H1 (cell line): ENCODE measurements around the gene SSRP1. TPM values are rescaled to one million over a fixed set of nuclear protein-coding genes. Genes with fewer than 3 reads are reported as not detected.

ENCODE experiments used
- CTCF ChIA-PET: fragments of 300-600 bp; sonication (Branson Sonifier 250); formaldehyde crosslinking; loops from one replicate; lab custom pipeline; 2021; ENCODE audit not compliant: partially characterized antibody; lab: Charles Lee
- POLR2A ChIA-PET: fragments of 300-600 bp; sonication (Branson Sonifier 250); formaldehyde crosslinking; loops from one replicate; lab custom pipeline; 2021; ENCODE audit warnings: inconsistent platforms; ENCODE audit not compliant: partially characterized antibody; lab: Charles Lee
- DNase-seq, 2 experiments: peaks; one replicate each; pipeline versions ENCODE4 v3.0.0 to v3.0.0-alpha.2; 2010 to 2022; ENCODE audit warnings: low spot score in 2 of 2, low read depth in 1 of 2, mixed read lengths in 1 of 2
- FAIRE-seq: peaks from 2 replicates; lab custom pipeline; 2011; peaks lifted over from hg19 to GRCh38; lab: Jason Lieb, UNC
- H2AFZ ChIP-seq: 2 replicates; pipeline ENCODE4 v1.8.1; 2012; ENCODE audit warnings: low read length, inconsistent platforms
- H2AK5ac ChIP-seq: 2 replicates; pipeline ENCODE4 v1.6.1; 2013; ENCODE audit warnings: low read depth, low read length
- H2BK120ac ChIP-seq: replicated peaks from 2 replicates; pipeline ENCODE3; 2013; ENCODE audit warnings: low read depth, low read length, inconsistent platforms
- H2BK12ac ChIP-seq: 2 replicates; pipeline ENCODE4 v1.6.1; 2013; ENCODE audit warnings: low read depth, low read length
- H2BK15ac ChIP-seq: 2 replicates; pipeline ENCODE4 v1.6.1; 2013; ENCODE audit warnings: low read length
- H2BK20ac ChIP-seq: 2 replicates; pipeline ENCODE4 v1.6.1; 2013; ENCODE audit warnings: low read length
- H2BK5ac ChIP-seq: 2 replicates; pipeline ENCODE4 v1.6.1; 2013; ENCODE audit warnings: low read depth, low read length
- H3K14ac ChIP-seq: 2 replicates; pipeline ENCODE4 v1.6.1; 2013; ENCODE audit warnings: inconsistent platforms; ENCODE audit not compliant: insufficient read length
- H3K18ac ChIP-seq: 2 replicates; pipeline ENCODE4 v1.6.1; 2013; ENCODE audit warnings: low read length; ENCODE audit errors: extremely low read depth
- H3K23ac ChIP-seq: 2 replicates; pipeline ENCODE4 v1.6.1; 2013; ENCODE audit warnings: inconsistent platforms; ENCODE audit not compliant: insufficient read length
- H3K23me2 ChIP-seq: 2 replicates; pipeline ENCODE4 v1.6.1; 2013; ENCODE audit warnings: low read depth, low read length
- H3K27ac ChIP-seq: 2 replicates; pipeline ENCODE4 v1.6.1; 2011; ENCODE audit warnings: low read depth, low read length, inconsistent platforms
- H3K27me3 ChIP-seq, 4 experiments: replicated peaks in 1 of 4; 1 replicate in 1 of 4; 2 replicates in 3 of 4; pipeline versions ENCODE4 v1.6.1 to v1.8.1; 2011 to 2013; ENCODE audit warnings: low read length in 3 of 4, mild to moderate bottlenecking in 3 of 4, inconsistent platforms in 2 of 4, mixed read lengths in 2 of 4, moderate library complexity in 1 of 4; ENCODE audit not compliant: control insufficient read depth in 3 of 4, insufficient read depth in 3 of 4; ENCODE audit errors: extremely low read depth in 1 of 4
- H3K36me3 ChIP-seq, 4 experiments: 2 replicates each; pipeline versions ENCODE4 v1.6.1 to v1.8.1; 2011 to 2013; ENCODE audit warnings: mild to moderate bottlenecking in 4 of 4, low read length in 3 of 4, moderate library complexity in 2 of 4, control low read depth in 1 of 4, inconsistent platforms in 1 of 4; ENCODE audit not compliant: insufficient read depth in 4 of 4, control insufficient read depth in 2 of 4
- H3K4ac ChIP-seq: replicated peaks from 2 replicates; pipeline ENCODE3; 2013; ENCODE audit warnings: low read length, low read depth, mixed read lengths, inconsistent platforms; ENCODE audit not compliant: insufficient read length
- H3K4me1 ChIP-seq, 4 experiments: replicated peaks in 1 of 4; 1 replicate in 1 of 4; 2 replicates in 3 of 4; pipeline versions ENCODE4 v1.6.1 to v1.8.1; 2011 to 2013; ENCODE audit warnings: low read length in 3 of 4, inconsistent platforms in 2 of 4, mixed read lengths in 1 of 4; ENCODE audit not compliant: insufficient read depth in 4 of 4, control insufficient read depth in 3 of 4
- H3K4me2 ChIP-seq, 2 experiments: 2 replicates each; pipeline versions ENCODE4 v1.6.1 to v1.8.1; 2011 to 2013; ENCODE audit warnings: low read depth in 2 of 2, low read length in 2 of 2, control low read depth in 1 of 2, inconsistent platforms in 1 of 2, mild to moderate bottlenecking in 1 of 2; ENCODE audit not compliant: insufficient read depth in 1 of 2
- H3K4me3 ChIP-seq, 4 experiments: fragments of 200-600, 300-600 bp in 1 of 4; sonication (generic), shearing (Covaris generic), sonication (Bioruptor Twin) in 1 of 4; 2 replicates each; pipeline versions ENCODE4 v1.5.1 to v1.8.1; 2011 to 2016; ENCODE audit warnings: low read length in 4 of 4, low read depth in 3 of 4, control low read depth in 2 of 4, inconsistent platforms in 2 of 4, mild to moderate bottlenecking in 2 of 4, mixed read lengths in 1 of 4, moderate library complexity in 1 of 4; ENCODE audit not compliant: insufficient read depth in 2 of 4; ENCODE audit errors: extremely low read depth in 1 of 4
- H3K56ac ChIP-seq: replicated peaks from 2 replicates; pipeline ENCODE3; 2013; ENCODE audit warnings: low read depth, mild to moderate bottlenecking, mixed read lengths, low read length, inconsistent platforms; ENCODE audit not compliant: insufficient read length
- H3K79me1 ChIP-seq: 2 replicates; pipeline ENCODE4 v1.6.1; 2013; ENCODE audit warnings: low read depth, low read length, control low read depth
- H3K79me2 ChIP-seq, 2 experiments: 2 replicates each; pipeline versions ENCODE4 v1.6.1 to v1.8.1; 2012 to 2013; ENCODE audit warnings: low read length in 2 of 2, mild to moderate bottlenecking in 2 of 2, inconsistent platforms in 1 of 2; ENCODE audit not compliant: insufficient read depth in 2 of 2, control insufficient read depth in 1 of 2
- H3K9ac ChIP-seq, 4 experiments: replicated peaks in 1 of 4; 1 replicate in 1 of 4; 2 replicates in 3 of 4; pipeline versions ENCODE4 v1.6.1 to v1.8.1; 2011 to 2013; ENCODE audit warnings: low read depth in 3 of 4, low read length in 3 of 4, control low read depth in 2 of 4, mild to moderate bottlenecking in 2 of 4, moderate library complexity in 2 of 4, inconsistent platforms in 1 of 4; ENCODE audit errors: extremely low read depth in 1 of 4
- H3K9me3 ChIP-seq, 2 experiments: 2 replicates each; pipeline versions ENCODE4 v1.6.1 to v1.8.1; 2012 to 2013; ENCODE audit warnings: mild to moderate bottlenecking in 2 of 2, moderate library complexity in 2 of 2, control low read depth in 1 of 2, inconsistent platforms in 1 of 2, low read depth in 1 of 2, low read length in 1 of 2, mixed read lengths in 1 of 2; ENCODE audit not compliant: insufficient read depth in 2 of 2
- H4K20me1 ChIP-seq, 2 experiments: replicated peaks in 1 of 2; 2 replicates each; pipeline versions ENCODE3 to v1.8.1; 2011 to 2013; ENCODE audit warnings: inconsistent platforms in 2 of 2, low read length in 2 of 2, mild to moderate bottlenecking in 1 of 2; ENCODE audit not compliant: insufficient read depth in 2 of 2, control insufficient read depth in 1 of 2
- H4K5ac ChIP-seq: 2 replicates; pipeline ENCODE4 v1.6.1; 2013; ENCODE audit warnings: low read length, low read depth, mixed read lengths, inconsistent platforms; ENCODE audit not compliant: insufficient read length
- H4K8ac ChIP-seq: 2 replicates; pipeline ENCODE4 v1.8.0; 2013; ENCODE audit warnings: mild to moderate bottlenecking, moderate library complexity, low read length, inconsistent platforms; ENCODE audit not compliant: insufficient read depth; ENCODE audit errors: extremely low read depth
- H4K91ac ChIP-seq: replicated peaks from 2 replicates; pipeline ENCODE3; 2013; ENCODE audit warnings: low read length, mixed read lengths, inconsistent platforms; ENCODE audit not compliant: insufficient read length
- ASH2L ChIP-seq: fragments of 200-600, 300-600 bp; sonication (generic); IDR thresholded peaks from one replicate; pipeline ENCODE4 v1.7.1; 2017; ENCODE audit warnings: low read length
- CHD2 ChIP-seq: IDR thresholded peaks from 2 replicates; pipeline ENCODE4 v1.6.1; 2012; ENCODE audit warnings: low read length, improper control_type of control experiment
- CREB1 ChIP-seq: IDR thresholded peaks from 2 replicates; pipeline ENCODE4 v1.6.1; 2012; ENCODE audit warnings: inconsistent platforms
- E2F6 ChIP-seq: IDR thresholded peaks from 2 replicates; pipeline ENCODE4 v1.6.1; 2012; ENCODE audit warnings: inconsistent platforms
- EP300 ChIP-seq, 2 experiments: IDR thresholded peaks; 1 replicate in 1 of 2; 2 replicates in 1 of 2; pipeline ENCODE4 v1.6.1; 2011 to 2012; ENCODE audit warnings: low read depth in 2 of 2, low read length in 2 of 2, mild to moderate bottlenecking in 2 of 2, borderline replicate concordance in 1 of 2, inconsistent platforms in 1 of 2, moderate library complexity in 1 of 2
- FOSL1 ChIP-seq: IDR thresholded peaks from 2 replicates; pipeline ENCODE4 v1.6.1; 2011; ENCODE audit warnings: mild to moderate bottlenecking, low read depth, low read length, moderate library complexity; ENCODE audit not compliant: insufficient read depth
- GTF2F1 ChIP-seq: IDR thresholded peaks from 2 replicates; pipeline ENCODE4 v1.6.1; 2012; ENCODE audit warnings: low read depth, low read length, improper control_type of control experiment, borderline replicate concordance
- KDM1A ChIP-seq: fragments of 200-600, 300-600 bp; sonication (generic); IDR thresholded peaks from 2 replicates; pipeline ENCODE4 v1.7.1; 2016; ENCODE audit warnings: mild to moderate bottlenecking, low read length, borderline replicate concordance
- NRF1 ChIP-seq: IDR thresholded peaks from 2 replicates; pipeline ENCODE4 v1.6.1; 2011; ENCODE audit warnings: mild to moderate bottlenecking, low read depth, low read length, improper control_type of control experiment
- POU5F1 ChIP-seq: IDR thresholded peaks from 2 replicates; pipeline ENCODE4 v1.6.1; 2011; ENCODE audit warnings: low read depth, mild to moderate bottlenecking, low read length, moderate library complexity
- RAD21 ChIP-seq, 2 experiments: IDR thresholded peaks in 1 of 2; conservative IDR thresholded peaks in 1 of 2; 2 replicates each; pipeline ENCODE4 v1.6.1; 2011; ENCODE audit warnings: low read depth in 2 of 2, low read length in 2 of 2, improper control_type of control experiment in 1 of 2, inconsistent platforms in 1 of 2, mild to moderate bottlenecking in 1 of 2, moderate library complexity in 1 of 2
- SUZ12 ChIP-seq: fragments of 200-600 bp; sonication (generic); IDR thresholded peaks from 2 replicates; pipeline ENCODE4 v1.6.1; 2012; ENCODE audit warnings: mild to moderate bottlenecking, inconsistent platforms, low read length, moderate library complexity, mixed read lengths
- YY1 ChIP-seq: IDR thresholded peaks from 2 replicates; pipeline ENCODE4 v1.6.1; 2011; ENCODE audit warnings: low read depth, mild to moderate bottlenecking, low read length
- WGBS, 2 experiments: shearing (Covaris generic) in 1 of 2; methylation state at CpG; one replicate each; pipeline versions ENCODE4 v1.1.6 to v1.1.7; 2013 to 2015; ENCODE audit warnings: low lambda C conversion rate in 2 of 2, mixed read lengths in 2 of 2, inconsistent platforms in 1 of 2, low coverage in 1 of 2, missing lambda C conversion rate in 1 of 2; ENCODE audit not compliant: insufficient replicate concordance in 2 of 2, insufficient coverage in 1 of 2, insufficient read length in 1 of 2; ENCODE audit errors: extremely low coverage in 1 of 2, missing lambda C conversion rate in 1 of 2; 5-methylcytosine and 5-hydroxymethylcytosine counted together
- polyA plus RNA-seq, 7 experiments: library from polyadenylated mRNA; depleted of rRNA in 3 of 7; stranded (reverse) in 5 of 7; unstranded in 2 of 7; fragments of >200 nt in 5 of 7; fragments of 200-250 nt in 2 of 7; gene quantifications; 1 replicate in 5 of 7; 2 replicates in 1 of 7; 4 replicates in 1 of 7; pipeline versions ENCODE4 v1.2.1 to v1.2.3, GENCODE V29; 2011 to 2013; ENCODE audit warnings: missing spikeins in 2 of 7, mixed read lengths in 2 of 7
- total RNA-seq: library from RNA; stranded (reverse); fragmentation: NEBNext Ultra II Directional; extraction: Animal tissue kit (Norgen Biotek cat#: 25700); gene quantifications from 2 replicates; pipeline ENCODE4 v1.2.1, GENCODE V29; 2021

Gene SSRP1
- total and polyA plus RNA-seq, 2 of the 8 experiments (the other 6 are each of a cell fraction or from before 2014, with no cell fraction given), result 259 to 281 TPM

GRCh38 chr11:57300785-57301184, 34.9 kb downstream of the SSRP1 start:
- Histone ChIP-seq H2BK5ac (no peak overlapping the region), H3K36me3 (peaks cover 26 to 46% (median 41%) of the 10 kb centered on the region in 4 experiments), H2AFZ (no peak overlapping the region), H2BK20ac (no peak overlapping the region), H3K27me3 (no peaks in the 10 kb centered on the region), H2BK12ac (no peak overlapping the region), H3K18ac (no peak overlapping the region), H3K4ac (no peak overlapping the region), H4K8ac (no peak overlapping the region), H3K9ac (no peak overlapping the region), H3K4me3 (no peak overlapping the region), H2AK5ac (no peak overlapping the region), H3K27ac (no peak overlapping the region), H3K23me2 (no peaks in the 10 kb centered on the region), H3K23ac (no peak overlapping the region), H3K56ac (no peak overlapping the region), H3K79me1 (peaks cover 13% of the 10 kb centered on the region), H4K5ac (no peak overlapping the region), H3K79me2 (peaks cover 0 to 11% of the 10 kb centered on the region in 2 experiments; a peak in 2 of 4 replicates), H4K20me1 (peaks cover 5 to 14% of the 10 kb centered on the region in 2 experiments), H4K91ac (no peak overlapping the region), H2BK120ac (no peak overlapping the region), H3K9me3 (peaks cover 5 to 6% of the 10 kb centered on the region in 2 experiments; a peak in 3 of 4 replicates), H3K4me1 (peaks cover 0 to 5% (median under 1%) of the 10 kb centered on the region in 4 experiments; a peak in 5 of 7 replicates), H2BK15ac (no peak overlapping the region), H3K14ac (no peak overlapping the region), H3K4me2 (no peak overlapping the region)
- ChIA-PET CTCF (interaction anchor here (1.3 kb wide), 1 partner anchor 21 kb away, joined by 3 read pairs; no protein-coding TSS in a partner anchor), POLR2A (interaction anchor here (1.1 to 39.4 kb wide), 2 partner anchors 23 to 24 kb away, joined by 3 to 1279 read pairs; partner anchors contain the start of genes P2RX3, SSRP1 and TNKS1BP1)
- FAIRE-seq, result no peak
- DNase-seq, result no peak
- 100% methylated on average over 10 of the region's 10 CpGs; no CpG with 5 or more reads in 1 of the 2 experiments for WGBS, 2 experiments
- no peak for TF ChIP-seq EP300 (IDR thresholded peaks at IDR 0.05; ENCODE audit: borderline replicate concordance in 1 of 2, low read depth in 2 of 2, low read length in 2 of 2)
- TF ChIP-seq CHD2, result no peak
- TF ChIP-seq RAD21 (IDR thresholded peaks at IDR 0.05 in 1 of 2, conservative IDR thresholded peaks at IDR 0.05 in 1 of 2; ENCODE audit: low read depth in 2 of 2, low read length in 2 of 2), result no peak
- no peak for TF ChIP-seq GTF2F1
- no peak for TF ChIP-seq KDM1A
- no peak for TF ChIP-seq ASH2L
- TF ChIP-seq POU5F1, result no peak
- TF ChIP-seq FOSL1, result no peak
- TF ChIP-seq SUZ12, result no peak
- no peak for TF ChIP-seq CREB1
- TF ChIP-seq E2F6, result no peak
- TF ChIP-seq YY1, result no peak
- TF ChIP-seq NRF1, result no peak
